GM12873 (cell line): ENCODE data around the gene SIRT7.

Experiments
- CTCF ChIP-seq: IDR thresholded peaks from 2 replicates; pipeline ENCODE4 v1.5.1; 2012; ENCODE audit warnings: low read depth, mild to moderate bottlenecking, moderate library complexity, low read length, control low read depth; ENCODE audit not compliant: insufficient read depth; ENCODE audit errors: missing control alignments

The SIRT7 gene

GRCh38 chr17:81884968-81885367, 33.0 kb downstream of the SIRT7 start:
- TF ChIP-seq CTCF, result no peak

- TF ChIP-seq CTCF, result no peak
Observed at GRCh38 chr17:81884520-81884919, 33.5 kb downstream of the SIRT7 start.

GRCh38 chr17:81879121-81879520, 38.9 kb downstream of the SIRT7 start:
- no peak for TF ChIP-seq CTCF

- no peak for TF ChIP-seq CTCF
Observed at GRCh38 chr17:81878294-81878693, 39.7 kb downstream of the SIRT7 start.

- no peak for TF ChIP-seq CTCF
Observed at GRCh38 chr17:81877569-81877968, 40.4 kb downstream of the SIRT7 start.

- peak; percentile 31 for TF ChIP-seq CTCF
Observed at GRCh38 chr17:81871387-81872230, 46.4 kb downstream of the SIRT7 start.

- TF ChIP-seq CTCF, result no peak
Observed at GRCh38 chr17:81870981-81871386, 47.0 kb downstream of the SIRT7 start, which contains the start of gene ARHGDIA. Gene ARHGDIA (minus strand): TSS chr17:81871337. CDS start chr17:81869930, 1,407 bp downstream.
